ENCODE data around the gene CTNNA3. TPM values are rescaled to one million over a fixed set of nuclear protein-coding genes. Genes with fewer than 3 reads are reported as not detected.

Gene CTNNA3
- total and polyA plus RNA-seq, 2 of the 4 experiments (the other 2 are of a cell fraction), result 0.19 to 0.90 TPM

- H3K18ac ChIP-seq (ENCODE audit: low read depth, low read length), result no peak overlapping the region
- dilution Hi-C loops (cut with HindIII; ENCODE audit: low sequenced_read_pairs, unreplicated experiment) (no loop called here), in situ Hi-C loops (cut with MboI; ENCODE audit: low sequenced_read_pairs) (no loop called here), intact Hi-C loops (cut with micrococcal nuclease) (loop anchor here (5.0 kb wide), 1 partner anchor 55 kb away; no protein-coding TSS in a partner anchor)
- H4K91ac ChIP-seq (ENCODE audit: insufficient read depth, low read depth, low read length), result no peak overlapping the region
- no peak overlapping the region for H4K8ac ChIP-seq (ENCODE audit: low read depth in 2 of 2, low read length in 2 of 2)
- H3K9ac ChIP-seq (ENCODE audit: low read depth, low read length), result no peak overlapping the region
- ATAC-seq (ENCODE audit: low read depth) (no peak), DNase-seq (no peak)
- whole genome bisulfite sequencing, 2 experiments (ENCODE audit: extremely low coverage in 2 of 2, insufficient read length in 1 of 2), result 17% methylated on average over 1 of the region's 2 CpGs; no CpG with 5 or more reads in 1 of the 2 experiments
- POLR2A ChIA-PET (ENCODE audit: unreplicated experiment), result no interaction called here
- H3K4ac ChIP-seq (ENCODE audit: low read depth, low read length), result no peak overlapping the region
- H4K5ac ChIP-seq (ENCODE audit: low read depth, low read length), result no peak overlapping the region
- H4K20me1 ChIP-seq (ENCODE audit: insufficient read depth, low read length), result no peaks in the 10 kb centered on the region
- no peak overlapping the region for H2BK120ac ChIP-seq (ENCODE audit: low read depth, low read length)
- no peak overlapping the region for H3K4me2 ChIP-seq (ENCODE audit: low read depth, low read length)
- no peak overlapping the region for H3K56ac ChIP-seq (ENCODE audit: extremely low read depth, insufficient read depth, low read length)
- H3K9me1 ChIP-seq (ENCODE audit: insufficient read depth, low read length), result no peaks in the 10 kb centered on the region
- CTCF ChIA-PET, result interaction anchor here (1.3 kb wide), 1 partner anchor 15 kb away, joined by 3 read pairs; no protein-coding TSS in a partner anchor
- TF ChIP-seq NFE2L2 (IDR thresholded peaks at IDR 0.05; ENCODE audit: low read depth, low read length) (no peak), RFX5 (IDR thresholded peaks at IDR 0.05; ENCODE audit: low read depth, low read length) (no peak), MAFK (IDR thresholded peaks at IDR 0.05; ENCODE audit: low read depth, low read length) (no peak), POLR2A (IDR thresholded peaks at IDR 0.05; ENCODE audit: low read depth, low read length) (no peak), SMC3 (IDR thresholded peaks at IDR 0.05; ENCODE audit: low read depth, low read length) (no peak), CHD1 (IDR thresholded peaks at IDR 0.05; ENCODE audit: low read depth, low read length) (no peak), MXI1 (IDR thresholded peaks at IDR 0.05; ENCODE audit: borderline replicate concordance, low read depth, low read length) (no peak)
- no peak overlapping the region for H2AFZ ChIP-seq (replicated peaks; ENCODE audit: low read length, poor library complexity)
- H2BK20ac ChIP-seq (ENCODE audit: low read depth, low read length), result no peak overlapping the region
- H2BK15ac ChIP-seq (ENCODE audit: low read depth, low read length), result no peak overlapping the region
- no peak overlapping the region for H3K4me3 ChIP-seq (ENCODE audit: insufficient read depth, low read depth, low read length)
- H3K27me3 ChIP-seq (ENCODE audit: control insufficient read depth, insufficient read depth, low read length), result no peaks in the 10 kb centered on the region
- no peaks in the 10 kb centered on the region for H3K36me3 ChIP-seq (ENCODE audit: control insufficient read depth, insufficient read depth, low read length)
- no peaks in the 10 kb centered on the region for H3K9me3 ChIP-seq (ENCODE audit: control insufficient read depth, insufficient read depth, low read length)
- no peak overlapping the region for H3K14ac ChIP-seq (replicated peaks; ENCODE audit: low read depth, low read length)
- no peak overlapping the region for H3K27ac ChIP-seq (ENCODE audit: insufficient read depth, low read length)
- no peaks in the 10 kb centered on the region; the same call in 1 of the 2 replicates for H3K4me1 ChIP-seq (ENCODE audit: control insufficient read depth, insufficient read depth, low read length)
- no peak overlapping the region for H2BK5ac ChIP-seq (ENCODE audit: low read depth, low read length, poor library complexity, severe bottlenecking)
- no peak overlapping the region for H2AK9ac ChIP-seq (replicated peaks; ENCODE audit: low read depth, low read length, poor library complexity)
- H3K79me1 ChIP-seq (ENCODE audit: low read depth in 1 of 2, low read length in 2 of 2), result no peaks in the 10 kb centered on the region
- no peak overlapping the region for H2AK5ac ChIP-seq (ENCODE audit: low read depth, low read length)
- BruUV-seq (replicated peaks), result no TSS peak
- no peak overlapping the region for H3K23ac ChIP-seq (ENCODE audit: low read depth, low read length)
Measured at GRCh38 chr10:66837335-66837734, 858.7 kb downstream of the CTNNA3 start.
